Measurements from ENCODE around the gene NHLRC4. TPM values are rescaled to one million over a fixed set of nuclear protein-coding genes. Genes with fewer than 3 reads are reported as not detected.
A peak's percentile ranks its signal among the peaks of the same experiment; 100 is the strongest.

NHLRC4 gene
- polyA plus RNA-seq, 1 of the 3 experiments (the other 2 are of a cell fraction): 0.69 TPM

DNA sequence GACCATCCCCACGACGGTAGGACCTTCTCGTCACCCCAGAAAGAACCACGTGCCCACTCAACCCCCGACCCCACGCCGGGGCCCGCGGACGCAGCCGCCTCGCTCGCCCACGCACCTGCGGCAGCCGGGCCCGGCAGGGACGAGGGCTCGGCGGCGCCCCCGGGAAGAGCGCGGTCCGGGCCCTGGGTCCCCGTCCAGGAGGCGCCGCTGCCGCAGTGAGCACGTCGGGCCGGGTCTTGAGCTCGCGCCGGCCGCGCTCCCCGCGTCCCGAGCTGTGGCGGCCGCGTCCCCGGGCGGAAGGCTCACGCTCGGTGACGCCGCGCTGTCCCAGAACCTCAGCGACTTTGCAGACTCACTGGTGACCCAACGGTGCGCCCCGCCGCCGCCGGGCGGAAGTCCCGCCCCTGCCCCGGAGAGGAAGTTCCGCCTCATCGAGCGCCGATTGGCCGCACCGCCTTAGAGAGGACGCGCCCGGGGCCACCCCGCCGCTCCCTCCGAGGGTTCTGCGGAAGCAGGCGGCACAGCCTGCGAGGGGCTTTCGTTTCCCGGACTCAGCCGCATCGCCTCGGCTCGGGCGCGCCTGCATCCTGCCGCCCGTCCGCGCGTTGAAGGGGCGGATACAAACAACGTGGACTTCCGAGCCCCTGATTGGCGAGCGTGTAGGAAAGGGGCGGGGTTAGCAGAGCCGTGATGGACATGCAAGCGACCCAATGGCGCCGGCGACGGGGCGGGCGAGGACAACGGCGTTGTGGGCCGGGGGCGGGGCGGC is 22.3 kb downstream of the NHLRC4 start:
- Histone ChIP-seq H3K9me2 (no peaks in the 10 kb centered on the region), H3F3A (replicated peaks; ENCODE audit: insufficient read depth) (peaks cover 20% of the 10 kb centered on the region), H4K20me1 (ENCODE audit: insufficient read depth) (peaks cover 36% of the 10 kb centered on the region), H3K9ac (peak overlapping the region; percentile 90), H3K27me3 (ENCODE audit: insufficient read depth) (no peaks in the 10 kb centered on the region), H2AFZ (ENCODE audit: low read depth) (peak overlapping the region; percentile 78; the same call in 1 of the 2 replicates), H3K4me1 (ENCODE audit: control insufficient read depth in 1 of 2, insufficient read depth in 2 of 2, low read depth in 1 of 2, low read length in 1 of 2) (peaks cover 21 to 38% of the 10 kb centered on the region in 2 experiments; a peak in 2 of 4 replicates), H3K27ac (ENCODE audit: low read depth in 2 of 2, low read length in 1 of 2) (peak overlapping the region; percentile 90 to 97), H3K9me3 (no peaks in the 10 kb centered on the region), H3K4me3 (ENCODE audit: low read depth in 2 of 2, low read length in 1 of 2) (peak overlapping the region; percentile 89 to 90), H3K4me2 (peak overlapping the region; percentile 96), H3K79me2 (ENCODE audit: insufficient read depth) (peaks cover 61% of the 10 kb centered on the region), H3K36me3 (replicated peaks in 1 of 2; ENCODE audit: control insufficient read depth in 1 of 2, insufficient read depth in 2 of 2, low read length in 1 of 2) (peaks cover 0 to 3% of the 10 kb centered on the region in 2 experiments)
- peak; percentile 93 for DNase-seq
- WGBS (ENCODE audit: low lambda C conversion rate): 6% methylated on average over 6 of the region's 107 CpGs
- CTCF ChIA-PET: interaction anchor here (1.0 to 1.3 kb wide), 4 partner anchors 10 to 92 kb away, joined by 3 to 4 read pairs (median 3); no protein-coding TSS in a partner anchor
- POLR2A ChIA-PET: interaction anchor here (0.8 to 1.2 kb wide), 5 partner anchors 9 to 101 kb away, joined by 3 to 4 read pairs (median 3); partner anchors contain the start of gene WDR24
- TF ChIP-seq MXI1 (IDR thresholded peaks at IDR 0.05; ENCODE audit: low read depth, low read length) (peak; percentile 29), GABPA (IDR thresholded peaks at IDR 0.05; ENCODE audit: low read depth) (peak; percentile 96), TAF1 (IDR thresholded peaks at IDR 0.05; ENCODE audit: borderline replicate concordance, low read depth, low read length) (peak; percentile 76), YY1 (IDR thresholded peaks at IDR 0.05; ENCODE audit: low read depth) (no peak), GATA2 (CRISPR knock-in tag; IDR thresholded peaks at IDR 0.05) (no peak), FOXJ3 (CRISPR knock-in tag; IDR thresholded peaks at IDR 0.05) (no peak), RAD21 (IDR thresholded peaks at IDR 0.05; ENCODE audit: low read length) (no peak), ELF1 (IDR thresholded peaks at IDR 0.05) (peak; percentile 56), EP300 (IDR thresholded peaks at IDR 0.05; ENCODE audit: borderline replicate concordance in 1 of 2, low read depth in 1 of 2, low read length in 1 of 2) (no peak; a peak in 1 of 4 replicates), EZH2phosphoT487 (IDR thresholded peaks at IDR 0.05; ENCODE audit: borderline replicate concordance, low read depth) (no peak), CHD2 (IDR thresholded peaks at IDR 0.05; ENCODE audit: low read length, partially characterized antibody) (no peak), POLR2AphosphoS5 (IDR thresholded peaks at IDR 0.05; ENCODE audit: low read depth, low read length) (peak; percentile 74; the same call in 1 of the 2 replicates)
- TF ChIP-seq, protein P1, sequence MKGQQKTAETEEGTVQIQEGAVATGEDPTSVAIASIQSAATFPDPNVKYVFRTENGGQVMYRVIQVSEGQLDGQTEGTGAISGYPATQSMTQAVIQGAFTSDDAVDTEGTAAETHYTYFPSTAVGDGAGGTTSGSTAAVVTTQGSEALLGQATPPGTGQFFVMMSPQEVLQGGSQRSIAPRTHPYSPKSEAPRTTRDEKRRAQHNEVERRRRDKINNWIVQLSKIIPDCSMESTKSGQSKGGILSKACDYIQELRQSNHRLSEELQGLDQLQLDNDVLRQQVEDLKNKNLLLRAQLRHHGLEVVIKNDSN (IDR thresholded peaks at IDR 0.05; ENCODE audit: borderline replicate concordance, low read depth): no peak
- TF ChIP-seq, protein P2, sequence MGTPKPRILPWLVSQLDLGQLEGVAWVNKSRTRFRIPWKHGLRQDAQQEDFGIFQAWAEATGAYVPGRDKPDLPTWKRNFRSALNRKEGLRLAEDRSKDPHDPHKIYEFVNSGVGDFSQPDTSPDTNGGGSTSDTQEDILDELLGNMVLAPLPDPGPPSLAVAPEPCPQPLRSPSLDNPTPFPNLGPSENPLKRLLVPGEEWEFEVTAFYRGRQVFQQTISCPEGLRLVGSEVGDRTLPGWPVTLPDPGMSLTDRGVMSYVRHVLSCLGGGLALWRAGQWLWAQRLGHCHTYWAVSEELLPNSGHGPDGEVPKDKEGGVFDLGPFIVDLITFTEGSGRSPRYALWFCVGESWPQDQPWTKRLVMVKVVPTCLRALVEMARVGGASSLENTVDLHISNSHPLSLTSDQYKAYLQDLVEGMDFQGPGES (IDR thresholded peaks at IDR 0.05; ENCODE audit: low read depth, low read length): no peak
- TF ChIP-seq, protein P3, sequence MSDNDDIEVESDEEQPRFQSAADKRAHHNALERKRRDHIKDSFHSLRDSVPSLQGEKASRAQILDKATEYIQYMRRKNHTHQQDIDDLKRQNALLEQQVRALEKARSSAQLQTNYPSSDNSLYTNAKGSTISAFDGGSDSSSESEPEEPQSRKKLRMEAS (IDR thresholded peaks at IDR 0.05; ENCODE audit: low read depth): peak; percentile 58; the same call in 1 of the 2 replicates
- TF ChIP-seq, protein P4, sequence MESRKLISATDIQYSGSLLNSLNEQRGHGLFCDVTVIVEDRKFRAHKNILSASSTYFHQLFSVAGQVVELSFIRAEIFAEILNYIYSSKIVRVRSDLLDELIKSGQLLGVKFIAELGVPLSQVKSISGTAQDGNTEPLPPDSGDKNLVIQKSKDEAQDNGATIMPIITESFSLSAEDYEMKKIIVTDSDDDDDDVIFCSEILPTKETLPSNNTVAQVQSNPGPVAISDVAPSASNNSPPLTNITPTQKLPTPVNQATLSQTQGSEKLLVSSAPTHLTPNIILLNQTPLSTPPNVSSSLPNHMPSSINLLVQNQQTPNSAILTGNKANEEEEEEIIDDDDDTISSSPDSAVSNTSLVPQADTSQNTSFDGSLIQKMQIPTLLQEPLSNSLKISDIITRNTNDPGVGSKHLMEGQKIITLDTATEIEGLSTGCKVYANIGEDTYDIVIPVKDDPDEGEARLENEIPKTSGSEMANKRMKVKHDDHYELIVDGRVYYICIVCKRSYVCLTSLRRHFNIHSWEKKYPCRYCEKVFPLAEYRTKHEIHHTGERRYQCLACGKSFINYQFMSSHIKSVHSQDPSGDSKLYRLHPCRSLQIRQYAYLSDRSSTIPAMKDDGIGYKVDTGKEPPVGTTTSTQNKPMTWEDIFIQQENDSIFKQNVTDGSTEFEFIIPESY (IDR thresholded peaks at IDR 0.05; ENCODE audit: borderline replicate concordance, low read depth): no peak
